ENCODE measurements around the gene SSU72. TPM values are rescaled to one million over a fixed set of nuclear protein-coding genes. Genes with fewer than 3 reads are reported as not detected.

The SSU72 gene
- total RNA-seq, 4 donors from 2014 or later = 102 to 115 (median 109) TPM

DNA sequence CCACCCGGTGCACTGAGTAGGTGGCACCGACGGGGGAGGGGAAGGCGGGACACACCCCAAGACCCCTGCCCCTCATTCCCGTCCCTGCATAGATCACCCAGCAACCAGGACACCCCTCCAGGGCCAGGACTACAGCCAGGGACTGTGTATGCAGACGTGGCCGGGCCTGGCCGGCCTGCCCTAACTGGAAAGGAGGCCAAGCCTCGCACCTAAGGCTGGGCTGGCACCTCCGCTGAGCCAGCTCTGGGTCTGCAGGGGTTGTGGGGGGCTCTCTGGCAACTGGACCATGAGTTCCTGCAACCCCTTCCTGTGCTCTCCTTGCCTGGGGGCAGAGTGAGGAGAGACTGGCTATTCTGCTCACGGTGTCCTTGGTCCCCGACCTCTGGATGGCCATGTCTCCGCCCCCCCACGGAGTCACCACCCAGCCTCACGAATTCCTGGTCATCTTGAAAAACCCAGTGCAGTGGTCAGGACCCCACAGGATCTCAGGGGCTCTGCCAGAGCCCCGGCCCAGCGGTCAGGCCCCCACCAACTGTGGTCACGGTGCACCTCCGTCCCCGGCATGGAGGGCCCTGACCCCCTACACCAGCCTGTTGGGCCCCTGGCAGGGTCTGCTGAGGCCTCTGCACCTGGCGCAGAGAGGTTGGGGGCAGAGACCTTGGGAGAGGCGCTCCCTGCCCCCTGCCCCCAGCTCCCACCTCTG is 26.3 kb upstream of the SSU72 start:
- H3K9me3 ChIP-seq = no peaks in the 10 kb centered on the region
- peak overlapping the region; percentile 61 for H3K4me3 ChIP-seq
- 100% methylated on average over 2 of the region's 22 CpGs for WGBS
- no peaks in the 10 kb centered on the region for H3K36me3 ChIP-seq
- peaks cover 62% of the 10 kb centered on the region for H3K27me3 ChIP-seq
- no peak for TF ChIP-seq POLR2AphosphoS5 (IDR thresholded peaks at IDR 0.05)
- DNase-seq (ENCODE audit: low spot score in 2 of 2) = peak in 1 of 2 donors; percentile 61
- H3K4me1 ChIP-seq = peaks cover 26% of the 10 kb centered on the region
- H3K27ac ChIP-seq = no peak overlapping the region

DNA sequence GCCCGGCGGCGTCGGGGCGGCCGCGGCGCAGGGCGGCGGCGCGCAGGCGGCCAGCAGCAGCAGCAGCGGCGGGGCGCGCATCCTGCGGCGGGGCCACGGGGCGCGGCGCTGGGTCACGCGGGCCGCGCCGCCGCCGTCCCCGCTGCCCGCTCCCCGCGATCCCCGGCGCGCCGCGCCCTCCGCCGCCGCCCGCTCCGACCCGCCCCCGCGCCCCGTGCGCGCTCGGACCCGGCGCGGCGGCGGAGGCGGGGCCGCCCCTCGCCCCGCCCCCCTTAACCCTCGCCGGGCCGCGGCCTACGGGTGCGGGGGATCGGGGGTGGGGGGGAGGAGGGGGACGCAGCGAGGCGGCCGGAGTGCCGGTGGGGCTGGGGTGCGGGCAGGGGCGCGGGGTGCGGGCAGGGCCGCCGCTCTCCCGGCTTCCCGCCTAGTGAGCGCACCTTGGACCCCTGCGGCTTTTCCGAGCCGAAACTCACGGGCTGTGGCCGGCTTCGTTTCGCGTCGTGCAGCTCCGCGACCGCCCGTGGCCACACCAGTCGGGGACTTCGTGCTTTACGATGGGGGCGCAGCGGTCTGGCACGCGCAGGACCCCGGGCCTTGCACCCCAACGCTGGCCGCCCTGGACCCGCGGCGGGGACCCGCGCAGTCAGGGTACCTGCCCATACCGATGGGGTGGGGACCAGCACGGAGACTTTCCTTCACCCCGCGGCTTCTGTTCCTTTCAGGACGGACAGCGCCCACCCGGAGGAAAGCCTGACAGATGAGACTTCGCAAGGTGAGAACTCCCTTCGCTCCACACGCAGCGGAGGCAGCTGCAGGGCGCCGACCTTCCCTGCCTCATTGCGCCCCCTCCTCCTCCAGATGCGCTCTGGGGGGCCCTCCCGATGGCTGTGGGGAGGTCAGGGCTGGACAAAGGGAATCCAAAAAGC is 25.5 kb upstream of the SSU72 start, which contains the start of gene FNDC10:
TSS of gene FNDC10 (minus strand) at position 201 of the 926 bp plus-strand sequence. CDS start at position 81, 120 bp downstream.
- no peaks in the 10 kb centered on the region for H3K36me3 ChIP-seq
- H3K27ac ChIP-seq = no peak within 1 kb of the TSS
- no peak for TF ChIP-seq POLR2A (IDR thresholded peaks at IDR 0.05)
- no peak for TF ChIP-seq POLR2AphosphoS5 (IDR thresholded peaks at IDR 0.05)
- TF ChIP-seq, protein P1, sequence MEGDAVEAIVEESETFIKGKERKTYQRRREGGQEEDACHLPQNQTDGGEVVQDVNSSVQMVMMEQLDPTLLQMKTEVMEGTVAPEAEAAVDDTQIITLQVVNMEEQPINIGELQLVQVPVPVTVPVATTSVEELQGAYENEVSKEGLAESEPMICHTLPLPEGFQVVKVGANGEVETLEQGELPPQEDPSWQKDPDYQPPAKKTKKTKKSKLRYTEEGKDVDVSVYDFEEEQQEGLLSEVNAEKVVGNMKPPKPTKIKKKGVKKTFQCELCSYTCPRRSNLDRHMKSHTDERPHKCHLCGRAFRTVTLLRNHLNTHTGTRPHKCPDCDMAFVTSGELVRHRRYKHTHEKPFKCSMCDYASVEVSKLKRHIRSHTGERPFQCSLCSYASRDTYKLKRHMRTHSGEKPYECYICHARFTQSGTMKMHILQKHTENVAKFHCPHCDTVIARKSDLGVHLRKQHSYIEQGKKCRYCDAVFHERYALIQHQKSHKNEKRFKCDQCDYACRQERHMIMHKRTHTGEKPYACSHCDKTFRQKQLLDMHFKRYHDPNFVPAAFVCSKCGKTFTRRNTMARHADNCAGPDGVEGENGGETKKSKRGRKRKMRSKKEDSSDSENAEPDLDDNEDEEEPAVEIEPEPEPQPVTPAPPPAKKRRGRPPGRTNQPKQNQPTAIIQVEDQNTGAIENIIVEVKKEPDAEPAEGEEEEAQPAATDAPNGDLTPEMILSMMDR (IDR thresholded peaks at IDR 0.05) = no peak
- TF ChIP-seq EP300 (IDR thresholded peaks at IDR 0.05) = no peak
- WGBS = no CpG with 5 or more reads among the region's 125 CpGs
- DNase-seq (ENCODE audit: low spot score in 2 of 2) = peak in 1 of 2 donors; percentile 66
- H3K27me3 ChIP-seq = peaks cover 65% of the 10 kb centered on the region
- H3K9me3 ChIP-seq = no peaks in the 10 kb centered on the region
- peak within 1 kb of the TSS; percentile 61 for H3K4me3 ChIP-seq
- H3K4me1 ChIP-seq = peaks cover 26% of the 10 kb centered on the region

DNA sequence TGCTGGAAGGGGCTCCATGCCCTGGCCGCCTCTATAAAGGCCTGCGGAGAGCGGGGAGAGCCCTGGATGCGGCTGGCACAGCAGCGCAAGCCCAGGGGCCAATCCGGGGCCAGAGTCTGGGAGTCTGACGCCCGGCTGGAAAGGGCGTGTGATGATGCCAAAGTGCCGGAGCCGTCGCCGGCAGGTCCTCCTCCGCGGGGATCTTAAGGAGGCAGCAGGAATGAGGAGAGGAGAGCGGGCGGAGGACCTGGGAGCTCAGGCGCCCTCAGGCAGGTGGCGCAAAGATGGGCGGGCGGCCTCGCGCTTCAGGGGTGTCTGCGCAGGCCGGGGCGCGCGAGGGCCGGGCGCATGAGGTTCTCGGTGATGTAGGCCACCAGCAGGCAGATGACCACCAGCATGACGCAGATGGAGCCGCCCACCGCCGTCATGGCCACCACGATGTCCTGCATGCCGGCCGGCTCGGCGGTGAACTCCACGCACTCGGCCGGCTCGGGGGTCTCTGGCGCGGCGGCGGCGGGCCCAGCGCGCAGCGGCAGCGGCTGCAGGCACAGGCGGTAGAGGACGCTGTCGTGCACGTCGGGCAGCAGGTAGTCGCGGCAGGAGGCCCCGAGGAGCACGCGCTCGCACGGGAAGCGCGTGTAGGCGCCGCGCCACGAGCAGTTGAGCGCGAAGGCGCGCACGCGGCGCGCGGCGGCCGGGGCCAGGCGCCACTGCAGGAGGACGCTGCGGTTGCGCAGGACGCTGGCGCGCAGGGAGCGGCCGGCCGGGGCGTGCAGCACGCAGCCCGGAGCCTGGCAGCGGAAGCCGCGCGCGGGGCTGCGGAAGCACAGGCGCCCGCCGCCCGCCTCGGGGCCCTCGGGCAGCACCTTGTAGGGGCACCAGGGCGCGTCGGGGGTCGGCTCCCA is 24.6 kb upstream of the SSU72 start:
- Histone ChIP-seq H3K36me3 (no peaks in the 10 kb centered on the region), H3K27ac (no peak overlapping the region), H3K9me3 (no peaks in the 10 kb centered on the region), H3K27me3 (peaks cover 65% of the 10 kb centered on the region), H3K4me3 (peak overlapping the region; percentile 45), H3K4me1 (peaks cover 26% of the 10 kb centered on the region)
- 20% methylated on average over 36 of the region's 111 CpGs for WGBS
- TF ChIP-seq POLR2A (IDR thresholded peaks at IDR 0.05) = no peak
- TF ChIP-seq, protein P1 (IDR thresholded peaks at IDR 0.05) = peak in 1 of 2 donors; percentile 12
- peak in 1 of 2 donors; percentile 57 for DNase-seq (ENCODE audit: low spot score in 2 of 2)

DNA sequence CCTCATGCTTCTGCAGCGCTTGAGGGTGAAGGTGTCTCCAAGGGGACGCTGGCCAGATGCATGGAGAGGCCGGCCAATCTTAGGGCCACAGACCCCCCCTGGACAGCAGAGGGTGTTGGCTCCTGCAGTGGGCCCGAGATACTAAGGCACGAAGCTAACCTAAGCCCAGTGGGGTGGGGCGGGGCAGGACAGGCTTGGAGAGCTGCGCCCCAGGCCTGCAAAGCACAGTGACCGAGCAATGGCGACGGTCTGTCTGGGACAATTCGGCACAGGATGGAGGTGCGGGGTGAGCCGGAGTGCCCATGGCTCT is 24.0 kb upstream of the SSU72 start:
- 98% methylated on average over 9 of the region's 13 CpGs for WGBS
- Histone ChIP-seq H3K4me3 (no peak overlapping the region), H3K36me3 (no peaks in the 10 kb centered on the region), H3K27me3 (peaks cover 62% of the 10 kb centered on the region), H3K27ac (no peak overlapping the region), H3K4me1 (peaks cover 26% of the 10 kb centered on the region), H3K9me3 (no peaks in the 10 kb centered on the region)
- no peak for DNase-seq (ENCODE audit: low spot score in 2 of 2)
- TF ChIP-seq POLR2AphosphoS5 (IDR thresholded peaks at IDR 0.05) (no peak), EP300 (IDR thresholded peaks at IDR 0.05) (no peak), POLR2A (IDR thresholded peaks at IDR 0.05) (no peak)
- TF ChIP-seq, protein P1 (IDR thresholded peaks at IDR 0.05) = no peak

DNA sequence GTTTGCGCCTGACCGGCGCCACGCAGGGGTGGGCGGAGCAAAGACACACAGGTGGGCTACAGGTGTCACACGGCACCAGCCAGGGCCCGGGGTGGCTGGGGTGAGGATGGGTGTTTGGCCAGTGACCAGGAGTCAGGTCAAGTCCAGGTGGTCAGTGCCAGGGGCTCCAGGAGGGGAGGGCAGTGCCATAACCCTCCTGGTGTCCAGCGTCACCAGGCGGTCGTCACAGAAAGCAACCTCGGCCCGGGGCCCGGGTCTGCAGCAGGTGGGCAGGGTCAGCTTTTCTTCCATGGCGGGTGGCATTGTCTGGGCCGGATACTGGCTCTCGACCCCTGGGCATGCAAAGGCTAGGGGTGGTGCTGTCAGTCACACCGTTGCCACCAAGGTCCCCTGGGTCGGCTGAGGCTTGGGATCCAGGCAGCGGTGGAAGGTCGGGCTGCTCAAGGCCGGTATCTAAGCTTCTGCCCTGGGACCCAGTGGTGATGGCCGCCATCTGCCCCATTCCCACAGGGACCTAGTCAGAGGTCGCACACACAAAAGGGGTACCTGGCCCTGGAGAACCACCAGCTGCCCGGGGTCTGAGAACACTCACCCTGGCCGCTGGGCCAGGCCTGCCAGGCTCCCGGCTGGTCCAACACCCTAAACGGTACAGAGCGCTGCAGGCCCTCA is 23.5 kb upstream of the SSU72 start:
- H3K4me1 ChIP-seq = peaks cover 26% of the 10 kb centered on the region
- H3K27ac ChIP-seq = no peak overlapping the region
- DNase-seq (ENCODE audit: low spot score in 2 of 2) = peak in 1 of 2 donors; percentile 63
- H3K27me3 ChIP-seq = peaks cover 62% of the 10 kb centered on the region
- no peaks in the 10 kb centered on the region for H3K9me3 ChIP-seq
- no peaks in the 10 kb centered on the region for H3K36me3 ChIP-seq
- WGBS = 70% methylated on average over 7 of the region's 28 CpGs
- no peak overlapping the region for H3K4me3 ChIP-seq
- TF ChIP-seq POLR2A (IDR thresholded peaks at IDR 0.05) (no peak), EP300 (IDR thresholded peaks at IDR 0.05) (no peak), POLR2AphosphoS5 (IDR thresholded peaks at IDR 0.05) (no peak)
- TF ChIP-seq, protein P1 (IDR thresholded peaks at IDR 0.05) = no peak
